ENCODE results near the gene ZNRF2. TPM values are rescaled to one million over a fixed set of nuclear protein-coding genes. Genes with fewer than 3 reads are reported as not detected.

Gene ZNRF2
- total and polyA plus RNA-seq, 2 of the 4 experiments (the other 2 are of a cell fraction), result 0.31 to 0.54 TPM

GRCh38 chr7:30380294-30380693 lies 95.9 kb downstream of the ZNRF2 start:
- in situ Hi-C loops (cut with MboI; ENCODE audit: low sequenced_read_pairs), result no loop called here
- Histone ChIP-seq H3K27me3 (ENCODE audit: control insufficient read depth, insufficient read depth, low read length) (no peaks in the 10 kb centered on the region), H3K18ac (ENCODE audit: low read depth, low read length) (no peak overlapping the region), H3K79me1 (ENCODE audit: low read depth in 1 of 2, low read length in 2 of 2) (no peaks in the 10 kb centered on the region), H3K9me1 (ENCODE audit: insufficient read depth, low read length) (no peaks in the 10 kb centered on the region), H4K8ac (ENCODE audit: low read depth in 2 of 2, low read length in 2 of 2) (no peak overlapping the region), H4K91ac (ENCODE audit: insufficient read depth, low read depth, low read length) (no peak overlapping the region), H2AFZ (replicated peaks; ENCODE audit: low read length, poor library complexity) (no peak overlapping the region), H3K14ac (replicated peaks; ENCODE audit: low read depth, low read length) (no peak overlapping the region), H2BK15ac (ENCODE audit: low read depth, low read length) (no peak overlapping the region), H3K56ac (ENCODE audit: extremely low read depth, insufficient read depth, low read length) (no peak overlapping the region), H3K4me2 (ENCODE audit: low read depth, low read length) (no peak overlapping the region), H3K4me1 (ENCODE audit: control insufficient read depth, insufficient read depth, low read length) (no peaks in the 10 kb centered on the region), H2AK9ac (replicated peaks; ENCODE audit: low read depth, low read length, poor library complexity) (no peak overlapping the region), H3K4me3 (ENCODE audit: insufficient read depth, low read depth, low read length) (no peak overlapping the region), H4K5ac (ENCODE audit: low read depth, low read length) (no peak overlapping the region), H3K9me3 (ENCODE audit: control insufficient read depth, insufficient read depth, low read length) (no peaks in the 10 kb centered on the region), H2BK20ac (ENCODE audit: low read depth, low read length) (no peak overlapping the region), H3K4ac (ENCODE audit: low read depth, low read length) (no peak overlapping the region), H4K20me1 (ENCODE audit: insufficient read depth, low read length) (no peaks in the 10 kb centered on the region), H3K23ac (ENCODE audit: low read depth, low read length) (no peak overlapping the region), H3K9ac (ENCODE audit: low read depth, low read length) (no peak overlapping the region), H3K27ac (ENCODE audit: insufficient read depth, low read length) (no peak overlapping the region), H3K36me3 (ENCODE audit: control insufficient read depth, insufficient read depth, low read length) (no peaks in the 10 kb centered on the region), H2BK120ac (ENCODE audit: low read depth, low read length) (no peak overlapping the region), H2BK5ac (ENCODE audit: low read depth, low read length, poor library complexity, severe bottlenecking) (no peak overlapping the region), H2AK5ac (ENCODE audit: low read depth, low read length) (no peak overlapping the region)
- CTCF ChIA-PET, result no interaction called here
- POLR2A ChIA-PET (ENCODE audit: unreplicated experiment), result no interaction called here
- ATAC-seq (ENCODE audit: low read depth), result no peak
- intact Hi-C loops (cut with micrococcal nuclease), result no loop called here
- TF ChIP-seq SMC3 (IDR thresholded peaks at IDR 0.05; ENCODE audit: low read depth, low read length) (no peak), MXI1 (IDR thresholded peaks at IDR 0.05; ENCODE audit: borderline replicate concordance, low read depth, low read length) (no peak), FOS (IDR thresholded peaks at IDR 0.05; ENCODE audit: low read depth, low read length) (no peak), NFE2L2 (IDR thresholded peaks at IDR 0.05; ENCODE audit: low read depth, low read length) (no peak), POLR2A (IDR thresholded peaks at IDR 0.05; ENCODE audit: low read depth, low read length) (no peak), RFX5 (IDR thresholded peaks at IDR 0.05; ENCODE audit: low read depth, low read length) (no peak), CHD1 (IDR thresholded peaks at IDR 0.05; ENCODE audit: low read depth, low read length) (no peak), RCOR1 (IDR thresholded peaks at IDR 0.05; ENCODE audit: insufficient replicate concordance, low read length) (no peak), ELK1 (IDR thresholded peaks at IDR 0.05; ENCODE audit: borderline replicate concordance, low read depth, low read length) (no peak), BHLHE40 (IDR thresholded peaks at IDR 0.05; ENCODE audit: low read depth, low read length) (no peak), MAZ (IDR thresholded peaks at IDR 0.05; ENCODE audit: borderline replicate concordance, low read depth, low read length) (no peak), USF2 (IDR thresholded peaks at IDR 0.05; ENCODE audit: low read depth, low read length) (no peak)
- no peak for DNase-seq
- no TSS peak for BruUV-seq (replicated peaks)
- WGBS, 2 experiments (ENCODE audit: extremely low coverage in 2 of 2, insufficient read length in 1 of 2), result no CpG with 5 or more reads among the region's 2 CpGs
- dilution Hi-C loops (cut with HindIII; ENCODE audit: low sequenced_read_pairs, unreplicated experiment), result no loop called here

Data from IMR-90 (cell line).